ENCODE data around the gene CORO6.
A peak's percentile ranks its signal among the peaks of the same experiment; 100 is the strongest.

CORO6 gene

DNA sequence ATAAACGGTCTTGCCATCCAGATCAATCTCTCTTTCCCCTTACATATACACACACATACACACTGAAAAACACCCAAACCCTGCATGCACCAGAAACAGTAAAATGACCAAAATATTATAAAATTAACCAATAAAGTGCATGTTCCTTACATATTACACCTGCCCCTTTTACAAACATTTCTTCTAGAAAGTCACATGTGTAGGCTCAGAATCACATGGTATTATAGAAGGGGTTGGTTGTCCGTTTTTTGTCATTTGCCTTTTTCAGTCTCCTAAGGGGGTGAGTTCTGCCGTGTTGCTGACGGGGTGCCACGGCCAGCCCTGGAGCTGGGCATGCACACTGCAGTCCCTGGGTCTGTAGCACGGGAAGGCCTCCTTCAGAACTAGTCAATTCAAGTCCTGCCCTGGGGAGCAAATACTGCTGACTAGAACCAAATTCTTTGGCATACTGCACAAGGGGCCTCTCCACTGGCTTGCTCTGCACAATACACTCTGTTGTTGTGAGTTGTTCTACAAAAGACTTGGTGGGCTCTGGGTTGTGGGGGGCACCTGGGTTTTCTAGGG, 8.0 kb upstream of the CORO6 start:
- no peak for DNase-seq

DNA sequence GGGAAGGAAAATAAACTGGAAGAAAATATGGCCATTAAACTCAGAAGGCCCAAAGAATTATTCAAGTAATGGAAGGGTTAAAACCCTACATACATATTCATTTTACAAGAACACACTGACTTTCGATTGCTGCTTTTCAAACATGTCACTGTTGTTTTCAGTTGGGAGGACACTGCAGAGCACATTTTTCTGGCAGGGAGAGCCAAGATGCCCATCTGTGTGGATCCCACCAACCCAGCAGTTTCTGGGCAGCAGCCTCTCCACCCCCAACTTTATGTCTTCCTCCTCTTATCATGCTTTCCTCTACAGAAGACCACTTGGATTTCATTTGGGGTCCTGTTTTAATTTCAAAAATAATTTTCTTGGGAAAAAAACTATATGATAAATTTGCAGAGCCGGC, 7.1 kb upstream of the CORO6 start:
- DNase-seq: no peak

DNA sequence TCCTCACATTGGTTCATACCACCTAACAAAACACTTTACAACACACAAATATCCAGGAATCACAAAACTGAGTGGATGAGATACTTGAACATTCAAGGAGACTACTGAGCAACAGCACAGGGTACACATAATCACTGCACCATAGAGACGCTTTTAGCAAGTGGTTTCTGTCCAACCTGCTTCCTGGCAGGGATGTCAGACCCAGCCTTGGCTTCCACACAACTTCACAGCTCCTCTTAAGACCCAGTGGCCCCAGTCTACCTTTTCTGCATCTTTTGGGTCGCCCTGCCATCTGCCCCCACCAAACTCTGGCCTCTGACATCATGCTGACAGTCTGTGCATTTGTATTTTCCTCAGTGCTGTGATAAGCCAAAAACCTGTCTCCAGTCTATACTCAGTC, 5.9 kb upstream of the CORO6 start:
- no peak for DNase-seq

DNA sequence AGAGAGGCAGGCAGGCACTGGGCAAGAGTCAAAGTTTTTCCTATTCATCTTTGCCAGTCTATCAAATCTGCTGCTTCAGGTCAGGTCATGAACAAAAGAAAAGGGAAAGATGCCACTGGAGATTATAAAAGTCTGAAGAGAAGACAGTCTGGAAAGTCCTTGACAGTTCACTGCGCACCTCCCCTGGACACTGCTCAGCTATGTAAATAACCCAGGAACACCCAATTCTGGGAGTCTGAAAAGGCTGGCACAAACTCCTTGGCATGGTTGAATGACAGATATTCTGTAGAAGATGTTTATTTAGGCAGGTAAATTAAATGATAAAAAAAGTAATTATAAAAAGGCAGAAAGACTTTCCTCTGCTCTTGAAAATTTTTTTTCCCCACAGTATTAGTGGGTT, 5.2 kb upstream of the CORO6 start:
- DNase-seq: no peak

DNA sequence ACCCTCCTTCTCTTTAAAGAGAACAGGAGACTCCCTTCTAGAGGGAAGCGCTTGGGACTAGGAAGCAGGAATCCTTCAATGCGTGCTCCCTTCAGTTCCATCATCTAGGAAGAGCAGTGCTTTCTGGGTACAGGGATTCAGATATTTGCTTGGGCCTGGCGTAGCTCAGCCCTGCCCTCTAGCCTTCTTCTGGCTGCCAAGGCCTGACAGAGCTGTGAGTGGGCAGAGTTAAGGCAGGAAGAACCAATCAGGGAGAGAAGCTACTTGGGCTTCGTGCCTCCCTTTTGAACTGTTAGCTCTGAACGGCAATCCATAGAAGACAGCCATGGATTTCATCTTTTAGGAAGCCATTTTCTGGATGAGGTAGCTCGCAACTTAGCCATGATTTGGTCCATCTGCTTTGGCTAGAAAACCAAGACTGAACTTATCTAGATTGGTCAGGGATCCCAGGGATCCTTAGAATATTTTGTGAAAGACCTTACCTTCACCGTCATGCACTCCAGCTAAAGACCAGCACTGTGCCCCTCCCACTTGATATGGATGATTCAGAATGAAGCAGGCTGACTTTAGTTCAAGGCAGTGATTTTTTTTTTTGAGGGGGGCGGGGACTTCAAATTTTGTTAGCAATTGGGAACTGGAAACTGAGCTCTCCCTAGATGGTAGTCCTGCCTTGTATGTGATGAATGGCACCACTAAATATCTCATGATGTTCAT, 2.5 kb upstream of the CORO6 start:
- DNase-seq: no peak

DNA sequence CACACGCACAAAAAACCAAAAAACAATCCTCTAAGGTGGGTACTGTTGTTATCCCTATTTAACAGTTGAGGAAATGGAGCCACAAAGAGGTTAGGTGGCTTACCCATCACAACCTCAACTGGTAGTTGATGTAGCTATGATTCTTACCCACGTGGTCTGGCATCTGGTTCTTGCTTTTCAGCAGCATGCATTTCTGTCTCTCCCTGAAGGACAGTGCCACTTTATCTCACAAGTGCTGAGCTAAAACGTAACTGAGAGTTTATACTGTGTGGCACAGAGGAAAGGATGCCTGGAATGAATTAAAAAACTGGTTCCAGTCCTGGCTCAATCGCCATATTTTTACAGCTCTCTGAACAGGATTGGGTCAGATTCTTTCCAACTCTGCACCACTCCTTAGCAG, 1.9 kb upstream of the CORO6 start:
- no peak for DNase-seq

DNA sequence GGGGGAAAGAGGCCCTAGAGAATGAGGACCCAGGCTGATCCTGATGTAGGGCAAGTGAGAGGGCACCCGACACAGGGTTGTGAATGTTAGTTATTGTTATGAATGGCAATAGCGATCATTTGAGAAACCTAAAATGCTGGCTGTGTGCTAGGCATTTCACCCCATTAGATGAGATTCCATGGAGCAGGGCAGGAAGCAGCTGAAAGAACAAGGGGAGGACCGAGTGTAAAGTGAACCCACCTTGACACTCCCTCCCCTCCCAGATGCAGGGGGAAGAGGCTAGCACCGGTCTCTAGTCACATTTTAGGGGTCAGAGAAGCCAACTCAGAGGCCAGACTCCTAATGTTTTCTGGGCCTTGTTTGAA, 553 bp upstream of the CORO6 start:
- DNase-seq: no peak

DNA sequence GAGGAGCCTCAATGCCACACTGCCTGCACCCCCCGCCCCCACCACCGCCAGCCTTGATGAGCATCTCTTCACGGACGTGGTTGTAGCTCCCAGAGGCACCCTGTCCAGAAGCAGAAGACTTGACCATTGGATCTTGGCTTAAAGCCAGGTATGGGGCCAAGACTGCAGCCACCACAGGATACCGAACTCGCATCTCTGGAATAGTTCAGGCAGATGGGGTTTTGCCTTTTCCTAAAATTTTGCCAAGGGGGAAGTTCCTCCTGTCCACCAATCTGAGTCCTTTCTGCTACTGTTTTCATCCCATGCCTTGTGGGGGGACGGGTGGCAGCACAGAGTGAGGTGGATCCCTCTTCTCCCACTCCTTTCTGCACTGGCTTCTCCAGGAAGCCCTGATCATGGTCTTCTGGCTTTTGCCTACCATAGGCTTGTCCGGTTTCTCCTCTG, 939 bp downstream of the CORO6 start:
- DNase-seq: no peak

DNA sequence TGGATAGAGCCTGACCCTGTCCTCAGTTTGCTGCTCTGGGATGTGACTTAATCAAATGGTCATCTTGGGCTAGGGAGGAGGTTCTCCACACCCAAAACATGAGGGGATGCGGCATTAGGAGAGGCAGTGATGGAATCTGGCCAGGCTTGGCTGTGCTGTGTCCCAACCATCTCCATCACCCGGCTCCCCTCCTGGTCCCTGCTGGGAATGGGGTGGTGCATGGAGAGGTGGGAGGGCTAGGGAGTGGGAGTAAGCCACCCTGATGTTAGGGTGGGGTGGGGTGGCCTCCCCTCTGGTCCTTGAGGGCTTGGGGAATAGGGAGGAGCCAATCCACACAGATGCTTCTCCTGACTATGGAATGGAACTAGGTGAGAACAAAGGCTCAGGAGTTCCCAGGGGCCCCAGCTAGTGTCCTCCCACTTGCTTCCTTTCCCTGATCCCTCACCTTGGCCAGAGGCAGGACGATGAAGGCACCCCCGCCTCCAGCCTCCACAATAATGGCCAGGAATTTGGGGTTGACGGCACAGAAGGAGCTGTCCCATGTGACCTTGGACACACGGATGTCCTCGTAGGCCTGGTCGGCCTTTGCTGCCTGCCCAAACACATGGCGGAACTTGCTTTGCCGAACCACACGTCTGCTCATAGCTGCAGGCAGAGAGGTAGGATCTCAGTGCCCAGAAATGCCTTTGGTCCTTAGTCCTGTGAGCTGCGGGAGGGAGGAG, 1.8 kb downstream of the CORO6 start:
- no peak for DNase-seq

DNA sequence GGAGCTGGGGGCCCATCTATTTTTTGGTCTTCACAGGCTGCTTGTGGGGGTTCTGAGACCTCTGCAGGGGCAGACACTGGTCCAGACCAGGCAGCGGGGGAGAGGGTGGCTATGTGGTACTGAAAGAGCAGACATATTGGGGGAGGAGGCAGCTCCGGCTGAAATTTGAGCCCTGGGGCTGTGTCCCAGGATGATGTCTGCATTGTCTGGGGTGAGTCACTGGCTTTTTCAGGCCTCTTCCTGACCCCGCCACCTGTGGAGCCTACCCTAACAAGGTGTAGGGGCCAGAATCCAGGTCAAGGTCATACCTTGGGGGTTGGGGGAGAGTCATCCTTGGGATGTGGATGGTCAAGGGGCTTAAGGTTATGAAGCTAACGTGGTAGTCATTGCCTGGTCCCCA, 2.4 kb downstream of the CORO6 start:
- no peak for DNase-seq

DNA sequence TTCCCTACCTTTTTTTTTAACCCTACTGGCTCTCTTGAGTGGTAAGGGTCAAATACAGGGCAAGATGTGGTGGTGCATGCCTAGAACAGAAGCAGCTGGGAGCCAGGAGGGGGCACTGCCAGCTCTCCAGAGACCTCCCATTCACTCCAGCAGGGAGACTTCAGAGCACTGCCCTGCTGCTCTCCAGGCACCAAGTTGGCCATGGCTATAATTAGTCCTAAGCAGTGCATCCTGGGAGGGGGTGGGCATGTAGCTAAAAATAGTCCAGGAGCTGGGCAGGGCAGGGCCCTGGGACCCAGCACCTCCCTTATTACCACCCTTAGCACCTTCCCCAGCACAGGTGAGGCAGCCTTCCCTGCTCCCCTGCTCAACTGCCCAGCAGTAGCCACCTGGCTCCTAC, 3.5 kb downstream of the CORO6 start:
- peak; percentile 16 to 33 for DNase-seq

DNA sequence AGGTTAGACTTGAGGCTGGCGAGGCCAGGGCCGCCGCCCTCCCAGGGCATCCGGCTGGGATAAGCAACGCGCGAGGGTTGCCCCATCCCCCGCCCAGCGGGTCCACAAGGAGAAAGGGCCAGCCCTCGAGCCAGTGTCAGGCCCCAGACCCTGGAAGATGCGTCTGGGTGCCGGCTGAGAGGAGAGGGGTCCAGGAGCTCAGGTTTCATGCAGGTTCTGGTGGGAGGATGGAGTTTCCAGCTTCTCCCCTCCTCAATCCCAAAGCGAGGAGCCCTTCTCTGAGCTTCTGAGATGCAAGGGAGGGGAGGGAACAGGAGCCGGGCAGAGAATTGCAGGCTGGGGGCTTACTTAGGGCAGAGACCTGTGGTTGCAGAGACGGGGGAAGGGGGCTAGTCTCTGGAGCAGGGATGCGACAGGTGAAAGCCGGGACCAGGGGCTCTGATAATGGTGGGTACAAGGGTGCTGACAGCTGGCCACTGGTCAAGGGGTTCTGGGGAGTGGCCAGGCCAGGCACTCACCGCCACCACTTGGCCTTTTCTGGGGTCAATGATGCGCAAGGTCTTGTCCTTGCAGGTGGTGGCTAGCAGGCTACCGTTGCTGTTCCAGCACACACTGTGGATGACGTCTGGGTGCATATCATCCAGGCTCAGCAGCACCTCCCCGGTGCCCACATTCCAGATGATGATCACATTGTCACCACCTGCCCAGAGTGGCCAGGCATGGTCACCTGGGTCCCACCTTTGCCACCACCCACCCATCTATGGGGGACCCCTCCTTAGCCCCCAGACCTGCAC, 4.2 kb downstream of the CORO6 start:
- no peak for DNase-seq

DNA sequence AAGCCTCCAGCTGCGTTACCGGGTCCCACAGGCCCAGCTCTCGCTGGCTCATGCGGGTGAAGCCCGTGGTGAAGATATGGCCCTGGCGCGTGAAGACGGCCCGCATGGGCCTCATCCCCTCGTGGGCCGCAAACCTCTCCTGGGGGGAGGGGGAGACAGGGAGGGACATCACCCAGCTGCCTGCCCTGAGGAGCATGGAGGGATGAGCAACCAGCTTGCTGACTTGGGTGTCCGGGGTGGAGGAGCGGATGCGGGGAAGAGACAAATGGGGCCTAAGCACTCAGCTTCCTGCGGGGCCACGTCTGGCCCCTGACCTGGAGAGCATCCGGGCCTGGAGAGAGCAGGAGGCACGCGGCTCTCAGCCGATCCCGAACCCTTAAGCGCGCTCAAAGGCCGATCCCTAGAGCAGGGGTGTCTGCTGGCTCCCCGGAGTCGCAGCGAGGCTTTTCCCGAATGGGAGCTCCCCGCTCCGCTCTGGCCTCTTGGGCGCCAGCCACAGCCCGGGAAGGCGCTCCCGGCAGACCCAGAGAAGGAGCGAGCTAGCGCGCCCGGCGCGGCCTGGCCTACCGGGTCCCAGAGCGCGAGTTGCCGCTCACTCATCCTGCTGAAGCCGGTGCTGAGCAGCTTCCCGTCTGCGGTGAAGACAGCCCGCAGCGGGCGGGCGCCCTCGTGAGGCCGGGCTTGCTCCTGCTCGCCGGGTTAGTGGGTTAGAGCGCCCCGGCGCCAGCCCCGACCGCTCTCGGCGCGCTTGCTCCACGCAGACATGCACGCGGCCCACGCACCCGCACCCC, 5.0 kb downstream of the CORO6 start:
- peak; percentile 77 to 88 for DNase-seq

DNA sequence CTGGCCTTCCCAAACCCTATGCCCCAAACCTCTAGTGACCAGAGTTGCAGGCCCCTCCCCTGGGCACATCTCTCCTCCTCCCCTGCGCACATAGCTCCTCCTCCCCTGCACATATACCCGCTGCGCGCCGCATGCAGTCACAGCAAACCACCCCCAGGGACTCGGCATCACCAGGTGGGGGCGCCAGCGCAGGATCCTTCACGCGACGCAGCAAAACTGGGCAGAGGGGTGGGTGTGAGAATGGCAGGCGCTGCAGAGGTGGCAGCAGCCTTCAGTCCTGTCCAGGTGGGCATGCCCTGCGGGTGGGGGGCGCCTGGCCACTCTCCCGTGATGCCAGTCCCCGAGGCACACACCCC, 5.6 kb downstream of the CORO6 start:
- peak; percentile 76 to 79 for DNase-seq

DNA sequence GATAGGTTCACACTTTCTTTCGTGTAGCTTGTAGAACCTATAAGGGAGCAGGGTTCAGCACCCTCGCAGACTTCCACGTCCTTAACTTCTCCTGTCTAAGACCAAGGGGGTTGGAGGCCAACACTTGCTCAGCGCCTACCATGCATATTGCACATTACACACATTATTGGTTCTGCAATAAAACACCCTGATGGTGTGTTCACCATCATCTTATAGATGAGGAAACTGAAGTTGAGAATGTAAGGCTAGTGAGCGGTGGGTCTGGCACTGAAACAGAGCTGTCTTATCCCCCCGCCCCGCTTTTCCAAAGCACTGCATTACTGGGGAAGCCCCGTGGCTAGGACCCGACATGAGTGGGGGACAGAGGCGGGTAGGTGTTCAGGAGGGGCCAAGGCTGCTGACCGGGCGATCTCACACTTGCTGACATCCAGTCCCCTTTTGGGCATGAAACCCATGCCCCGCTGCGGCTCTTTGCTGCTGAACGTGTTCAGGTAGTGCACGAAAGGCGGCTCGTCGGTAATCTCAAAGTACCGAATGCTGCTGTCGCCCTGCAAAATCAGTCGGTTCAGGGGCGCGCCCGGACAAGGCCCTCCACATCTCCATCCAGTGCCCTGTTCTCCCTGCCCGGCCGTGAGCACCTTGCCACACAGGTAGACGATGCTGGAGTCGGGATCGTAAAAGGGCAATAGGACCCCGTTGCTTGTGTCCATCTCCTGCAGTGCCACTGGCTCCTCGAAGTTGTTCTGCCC, 6.2 kb downstream of the CORO6 start:
- peak in 1 of 2 donors; percentile 31 for DNase-seq

DNA sequence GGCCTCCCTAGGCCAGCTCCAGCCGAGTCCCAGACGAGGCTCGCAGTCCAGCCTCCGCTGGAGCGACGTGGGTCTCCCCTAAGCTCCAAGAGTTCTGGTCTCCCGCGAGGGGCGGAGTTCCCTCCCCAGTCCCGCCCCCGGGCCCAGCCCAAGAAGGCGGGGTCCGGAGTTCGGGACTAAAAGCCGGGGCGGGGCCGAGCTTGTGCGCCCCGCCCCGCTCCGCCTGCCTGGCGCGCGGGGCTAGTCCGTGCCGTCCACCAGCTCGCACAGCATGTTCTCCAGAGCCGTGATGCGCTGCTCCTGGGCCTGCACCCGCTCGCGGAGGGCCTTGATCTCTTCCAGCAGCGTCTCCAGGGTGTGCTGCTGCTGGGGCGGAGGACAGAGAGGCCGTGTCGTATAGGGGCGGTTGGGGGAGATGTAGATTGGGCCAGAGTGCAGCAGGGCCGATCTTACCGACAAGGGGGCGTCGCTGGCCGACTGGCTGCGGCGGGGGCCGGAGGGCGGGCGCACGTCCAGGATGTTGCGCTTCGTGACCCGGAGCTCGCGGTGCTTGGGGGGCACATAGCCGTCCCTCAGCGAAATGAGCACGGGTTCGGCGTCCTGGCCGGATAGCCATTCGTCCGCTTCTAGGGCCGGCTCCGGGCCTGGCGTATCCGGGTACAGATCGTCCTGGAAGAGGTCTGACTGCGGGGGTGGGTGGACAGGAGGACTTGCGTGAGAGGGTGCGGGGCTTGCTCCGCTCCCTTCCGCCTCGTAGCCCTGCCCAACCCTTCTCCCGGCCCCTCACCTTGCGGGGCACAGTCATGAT, 7.0 kb downstream of the CORO6 start:
- DNase-seq: peak; percentile 88 to 93

DNA sequence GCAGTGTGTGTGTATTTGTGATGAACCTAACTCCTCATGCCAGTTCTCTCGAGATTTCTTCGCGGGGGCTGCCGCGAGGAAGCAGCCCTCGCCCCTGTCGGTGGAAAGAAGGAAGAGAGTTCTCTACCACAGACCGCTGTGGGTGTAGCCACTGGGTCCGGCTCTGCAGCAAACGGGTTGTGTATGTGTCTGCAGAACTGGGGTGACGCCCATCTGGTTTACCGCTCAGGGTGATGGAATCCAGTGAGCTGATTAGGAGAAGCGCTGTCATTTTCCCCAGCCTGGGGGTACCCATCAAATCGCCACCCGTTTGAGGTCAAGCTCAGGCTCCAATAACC, 7.7 kb downstream of the CORO6 start:
- DNase-seq: peak; percentile 83 to 88

DNA sequence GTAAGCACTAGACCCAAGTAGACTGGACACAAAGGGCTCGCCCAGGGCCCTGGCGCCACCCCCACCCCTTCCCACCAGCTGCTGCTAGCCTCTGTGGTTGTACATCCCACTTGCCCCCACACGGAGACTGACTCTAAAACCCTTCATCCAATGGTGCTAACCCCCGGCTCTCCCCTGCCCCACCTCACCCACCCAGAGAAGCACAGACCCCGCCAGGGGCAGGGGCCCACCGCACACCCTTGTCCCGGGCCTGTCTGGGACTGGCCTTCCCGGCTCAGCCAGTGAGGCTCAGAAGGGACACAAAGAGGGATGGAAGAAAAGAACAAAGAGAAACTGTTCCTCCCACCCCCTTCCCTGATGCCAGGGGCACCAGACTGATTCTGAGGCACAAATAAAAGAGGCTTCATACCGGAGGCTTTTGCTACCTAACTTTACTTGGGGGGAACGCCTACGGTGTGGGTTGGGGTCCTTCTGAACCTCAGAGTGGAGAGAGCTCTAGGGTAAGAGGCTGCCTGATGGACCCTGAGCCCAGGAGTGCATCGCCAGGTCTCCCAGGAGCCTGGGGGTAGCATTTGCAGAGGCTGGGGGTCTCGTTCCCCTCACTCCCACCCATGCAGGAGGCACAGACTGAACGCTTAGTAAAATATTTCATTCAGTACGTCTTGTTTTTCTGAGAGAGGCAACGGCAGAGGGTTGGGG, 8.2 kb downstream of the CORO6 start:
- DNase-seq: no peak

DNA sequence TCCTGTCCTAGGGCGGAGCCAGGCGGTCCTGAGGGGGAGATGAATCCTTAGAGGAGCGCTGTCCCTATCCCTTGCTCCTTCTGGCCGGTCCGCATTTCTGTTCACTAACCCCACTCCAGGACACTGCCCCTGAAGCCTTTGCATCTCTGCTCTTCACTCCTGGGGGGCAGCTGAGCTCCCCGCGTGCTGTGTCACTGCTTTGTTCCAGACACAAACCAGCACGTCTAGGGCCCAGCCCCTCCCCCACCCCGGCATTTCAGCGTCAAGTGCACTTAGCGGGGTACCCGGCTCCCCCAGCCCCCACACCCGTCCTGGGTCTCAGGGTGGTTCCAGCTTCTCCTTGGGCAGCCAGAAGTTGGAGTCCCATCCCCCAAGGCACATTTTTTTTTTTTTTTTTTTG, 8.9 kb downstream of the CORO6 start:
- DNase-seq: no peak

DNA sequence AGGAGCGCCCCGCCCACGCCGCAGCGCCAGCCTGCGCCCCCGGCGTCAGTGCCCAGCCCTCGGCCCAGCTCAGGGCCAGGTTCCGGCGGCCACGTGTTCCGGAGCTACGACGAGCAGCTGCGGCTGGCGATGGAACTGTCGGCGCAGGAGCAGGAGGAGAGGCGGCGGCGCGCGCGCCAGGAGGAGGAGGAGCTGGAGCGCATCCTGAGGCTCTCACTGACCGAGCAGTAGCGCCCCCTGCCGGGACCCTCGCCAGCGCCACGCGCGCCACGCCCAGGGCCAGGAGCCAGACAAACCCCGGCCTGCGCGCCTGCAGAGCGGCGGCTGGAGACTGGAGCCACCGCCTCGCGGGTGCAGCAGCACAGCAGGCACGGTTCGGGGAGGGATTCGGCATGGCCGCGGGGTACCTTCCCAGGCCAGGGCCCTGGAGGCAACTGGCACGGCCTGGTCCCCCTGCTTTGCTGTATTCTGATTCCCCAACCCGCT, 9.3 kb downstream of the CORO6 start:
- DNase-seq: peak; percentile 95

All from inflammatory macrophage (primary cell).